Type B pancreatic cell (in vitro differentiated cells): ENCODE data around the gene TMEM87B. TPM values are rescaled to one million over a fixed set of nuclear protein-coding genes. Genes with fewer than 3 reads are reported as not detected.
"Not testable (repeated sequence)": the region's sequence is repeated elsewhere in the genome, so short reads cannot be mapped to it uniquely, and the experiment has no call there.

Experiments
- DNase-seq: peaks from one replicate; pipeline ENCODE4 v3.0.0; 2021; ENCODE audit warnings: mixed read lengths; ENCODE audit not compliant: unreplicated experiment; ENCODE audit errors: extremely low spot score
- H3K27ac Mint-ChIP-seq: 2 replicates; pipeline ENCODE4 v1.8.0; 2021; ENCODE audit warnings: mild to moderate bottlenecking, mixed read lengths
- H3K27me3 Mint-ChIP-seq: 2 replicates; pipeline ENCODE4 v1.8.0; 2021; ENCODE audit warnings: mixed read lengths
- H3K36me3 Mint-ChIP-seq: 2 replicates; pipeline ENCODE4 v1.8.0; 2021; ENCODE audit warnings: mixed read lengths
- H3K4me1 Mint-ChIP-seq: one replicate; pipeline ENCODE4 v1.8.0; 2021; ENCODE audit warnings: mixed read lengths; ENCODE audit not compliant: unreplicated experiment
- H3K4me3 Mint-ChIP-seq: 2 replicates; pipeline ENCODE4 v1.8.0; 2021; ENCODE audit warnings: mild to moderate bottlenecking, mixed read lengths
- H3K9me3 Mint-ChIP-seq: 2 replicates; pipeline ENCODE4 v1.8.0; 2021; ENCODE audit warnings: mixed read lengths
- CTCF ChIP-seq: fragments of 200-600 bp; sonication (generic); conservative IDR thresholded peaks from 2 replicates; pipeline ENCODE4 v1.5.0; 2021; ENCODE audit warnings: antibody characterized with exemption, mild to moderate bottlenecking
- total RNA-seq: library from RNA; stranded (reverse); gene quantifications from 2 replicates; pipeline ENCODE4 v1.2.1, GENCODE V29; 2021; ENCODE audit warnings: low replicate concordance

TMEM87B gene
- total RNA-seq, 1 donor from 2014 or later: 15.5 TPM

GRCh38 chr2:112134120-112134519 is 79.1 kb downstream of the TMEM87B start:
- H3K36me3 Mint-ChIP-seq: no peaks in the 10 kb centered on the region
- H3K4me1 Mint-ChIP-seq: no peaks in the 10 kb centered on the region
- DNase-seq: no peak
- H3K9me3 Mint-ChIP-seq: no peaks in the 10 kb centered on the region
- H3K27me3 Mint-ChIP-seq: peaks cover 19% of the 10 kb centered on the region
- H3K4me3 Mint-ChIP-seq: no peak overlapping the region
- TF ChIP-seq CTCF: no peak
- H3K27ac Mint-ChIP-seq: no peak overlapping the region

- Mint-ChIP-seq H3K9me3 (no peaks in the 10 kb centered on the region), H3K4me3 (peak overlapping the region; percentile 56), H3K27ac (no peak overlapping the region), H3K36me3 (no peaks in the 10 kb centered on the region), H3K27me3 (peaks cover 28% of the 10 kb centered on the region), H3K4me1 (peaks cover 3% of the 10 kb centered on the region)
- no peak for DNase-seq
- no peak for TF ChIP-seq CTCF
Measured at GRCh38 chr2:112136096-112136495, 81.0 kb downstream of the TMEM87B start.

GRCh38 chr2:112137516-112138158 is 82.6 kb downstream of the TMEM87B start:
- peak overlapping the region; percentile 83 for H3K4me3 Mint-ChIP-seq
- no peaks in the 10 kb centered on the region for H3K9me3 Mint-ChIP-seq
- no peak for TF ChIP-seq CTCF
- no peak for DNase-seq
- peaks cover 2% of the 10 kb centered on the region for H3K36me3 Mint-ChIP-seq
- H3K27me3 Mint-ChIP-seq: peaks cover 34% of the 10 kb centered on the region
- H3K27ac Mint-ChIP-seq: peak overlapping the region; percentile 48
- peaks cover 3% of the 10 kb centered on the region for H3K4me1 Mint-ChIP-seq

- no peaks in the 10 kb centered on the region for H3K9me3 Mint-ChIP-seq
- H3K27me3 Mint-ChIP-seq: peaks cover 36% of the 10 kb centered on the region
- no peak for DNase-seq
- peaks cover 5% of the 10 kb centered on the region for H3K36me3 Mint-ChIP-seq
- peak within 1 kb of the TSS; percentile 48 for H3K27ac Mint-ChIP-seq
- peaks cover 3% of the 10 kb centered on the region for H3K4me1 Mint-ChIP-seq
- peak within 1 kb of the TSS; percentile 86 for H3K4me3 Mint-ChIP-seq
- no peak for TF ChIP-seq CTCF
Measured at GRCh38 chr2:112138159-112139032, 83.3 kb downstream of the TMEM87B start, which contains the start of gene FBLN7. Gene FBLN7 (plus strand): TSS chr2:112138385. CDS start chr2:112138656, 271 bp downstream.

GRCh38 chr2:112139033-112139614 is 84.1 kb downstream of the TMEM87B start:
- H3K4me1 Mint-ChIP-seq, H3K9me3 Mint-ChIP-seq, H3K36me3 Mint-ChIP-seq, DNase-seq, H3K27ac Mint-ChIP-seq: not testable (repeated sequence)
- Mint-ChIP-seq H3K27me3 (peaks cover 36% of the 10 kb centered on the region), H3K4me3 (peak overlapping the region; percentile 86)

GRCh38 chr2:112139661-112140204 is 84.7 kb downstream of the TMEM87B start:
- H3K27ac Mint-ChIP-seq, H3K9me3 Mint-ChIP-seq, H3K36me3 Mint-ChIP-seq, H3K4me1 Mint-ChIP-seq, DNase-seq: not testable (repeated sequence)
- Mint-ChIP-seq H3K27me3 (peaks cover 36% of the 10 kb centered on the region), H3K4me3 (peak overlapping the region; percentile 83)
